ENCODE data around the gene MRRF.

GRCh38 chr9:122219856-122220672, 44.6 kb upstream of the MRRF start:
- TF ChIP-seq CTCF (IDR thresholded peaks at IDR 0.05; ENCODE audit: extremely low read depth in 1 of 2, insufficient read depth in 1 of 2, low read depth in 1 of 2, low read length in 2 of 2) = no peak
- TF ChIP-seq MAX (IDR thresholded peaks at IDR 0.05; ENCODE audit: insufficient read depth, insufficient read length) = no peak
- TF ChIP-seq POLR2A (IDR thresholded peaks at IDR 0.05; ENCODE audit: low read depth, low read length) = no peak

All from endothelial cell of umbilical vein (primary cell).